H9 (cell line): Measurements from ENCODE around the gene TRIM32. TPM values are rescaled to one million over a fixed set of nuclear protein-coding genes. Genes with fewer than 3 reads are reported as not detected.
A peak's percentile ranks its signal among the peaks of the same experiment; 100 is the strongest.

ENCODE experiments used
- DNase-seq: peaks from one replicate; pipeline ENCODE4 v3.0.0-alpha.2; 2017
- H2AFZ ChIP-seq: one replicate; pipeline ENCODE4 v1.6.1; 2013; ENCODE audit warnings: mild to moderate bottlenecking, low read length, control low read depth, moderate library complexity
- H2AK5ac ChIP-seq: 2 replicates; pipeline ENCODE4 v1.6.1; 2013; ENCODE audit warnings: low read length, control low read depth, mixed read lengths; ENCODE audit not compliant: insufficient read length
- H2BK120ac ChIP-seq: one replicate; pipeline ENCODE4 v1.6.1; 2013; ENCODE audit warnings: low read depth, mild to moderate bottlenecking, low read length, control low read depth, inconsistent platforms; ENCODE audit not compliant: poor library complexity, severe bottlenecking
- H2BK12ac ChIP-seq: 2 replicates; pipeline ENCODE4 v1.6.1; 2013; ENCODE audit warnings: low read length, control low read depth, mixed read lengths, low read depth; ENCODE audit not compliant: insufficient read length
- H2BK15ac ChIP-seq: 2 replicates; pipeline ENCODE4 v1.6.1; 2013; ENCODE audit warnings: low read depth, low read length, control low read depth
- H2BK20ac ChIP-seq: one replicate; pipeline ENCODE4 v1.6.1; 2013; ENCODE audit warnings: low read depth, mild to moderate bottlenecking, low read length, control low read depth, inconsistent platforms; ENCODE audit not compliant: poor library complexity, severe bottlenecking
- H2BK5ac ChIP-seq: 2 replicates; pipeline ENCODE4 v1.6.1; 2013; ENCODE audit warnings: low read length, control low read depth, mixed read lengths; ENCODE audit not compliant: insufficient read length
- H3K14ac ChIP-seq: 2 replicates; pipeline ENCODE4 v1.6.1; 2013; ENCODE audit warnings: low read length, control low read depth; ENCODE audit not compliant: insufficient read depth
- H3K18ac ChIP-seq: 2 replicates; pipeline ENCODE4 v1.6.1; 2013; ENCODE audit warnings: low read depth, mild to moderate bottlenecking, mixed read lengths, low read length, control low read depth; ENCODE audit not compliant: insufficient read length
- H3K23ac ChIP-seq: 2 replicates; pipeline ENCODE4 v1.6.1; 2013; ENCODE audit warnings: low read length, control low read depth, mixed read lengths, low read depth; ENCODE audit not compliant: insufficient read length
- H3K23me2 ChIP-seq: 2 replicates; pipeline ENCODE4 v1.6.1; 2013; ENCODE audit warnings: low read depth, mild to moderate bottlenecking, mixed read lengths, low read length, control low read depth; ENCODE audit not compliant: insufficient read length, poor library complexity, severe bottlenecking
- H3K27ac ChIP-seq: 2 replicates; pipeline ENCODE4 v1.5.1; 2013; ENCODE audit warnings: low read length, control low read depth, mixed read lengths, low read depth; ENCODE audit not compliant: insufficient read length
- H3K27me3 ChIP-seq: 2 replicates; pipeline ENCODE4 v1.6.1; 2013; ENCODE audit warnings: low read length, control low read depth, inconsistent platforms; ENCODE audit not compliant: insufficient read depth
- H3K4ac ChIP-seq: 2 replicates; pipeline ENCODE4 v1.6.1; 2013; ENCODE audit warnings: low read depth, mild to moderate bottlenecking, control low read depth, inconsistent platforms, low read length, moderate library complexity
- H3K4me1 ChIP-seq: 2 replicates; pipeline ENCODE4 v1.6.1; 2013; ENCODE audit warnings: low read length, control low read depth, inconsistent platforms; ENCODE audit not compliant: insufficient read depth
- H3K4me2 ChIP-seq: 2 replicates; pipeline ENCODE4 v1.6.1; 2013; ENCODE audit warnings: low read length, control low read depth, mixed read lengths; ENCODE audit not compliant: insufficient read length, insufficient read depth
- H3K56ac ChIP-seq: 2 replicates; pipeline ENCODE4 v1.6.1; 2013; ENCODE audit warnings: low read depth, mild to moderate bottlenecking, mixed read lengths, low read length, control low read depth; ENCODE audit not compliant: insufficient read length
- H3K79me1 ChIP-seq: 2 replicates; pipeline ENCODE4 v1.6.1; 2013; ENCODE audit warnings: low read depth, mild to moderate bottlenecking, moderate library complexity, low read length, control low read depth, inconsistent platforms; ENCODE audit not compliant: insufficient read depth, poor library complexity, severe bottlenecking
- H3K79me2 ChIP-seq: 2 replicates; pipeline ENCODE4 v1.6.1; 2013; ENCODE audit warnings: low read length, control low read depth, inconsistent platforms; ENCODE audit not compliant: insufficient read depth
- H3K9ac ChIP-seq: 2 replicates; pipeline ENCODE4 v1.6.1; 2013; ENCODE audit warnings: low read length, control low read depth, mixed read lengths; ENCODE audit not compliant: insufficient read length; ENCODE audit errors: extremely low read depth
- H3K9me3 ChIP-seq: one replicate; pipeline ENCODE4 v1.6.1; 2013; ENCODE audit warnings: low read depth, low read length, inconsistent platforms; ENCODE audit not compliant: control insufficient read depth
- H3T11ph ChIP-seq: one replicate; pipeline ENCODE4 v1.6.1; 2013; ENCODE audit warnings: mild to moderate bottlenecking, low read length, control low read depth, inconsistent platforms
- H4K20me1 ChIP-seq: one replicate; pipeline ENCODE4 v1.6.1; 2013; ENCODE audit not compliant: control insufficient read depth, insufficient read length, insufficient read depth
- H4K5ac ChIP-seq: 2 replicates; pipeline ENCODE4 v1.6.1; 2013; ENCODE audit warnings: low read depth, mild to moderate bottlenecking, mixed read lengths, low read length, control low read depth; ENCODE audit not compliant: insufficient read length
- H4K8ac ChIP-seq: replicated peaks from 2 replicates; pipeline ENCODE4 v1.6.1; 2013; ENCODE audit warnings: low read length, control low read depth, mixed read lengths, low read depth; ENCODE audit not compliant: insufficient read length
- H4K91ac ChIP-seq: 2 replicates; pipeline ENCODE4 v1.6.1; 2013; ENCODE audit warnings: low read depth, mild to moderate bottlenecking, moderate library complexity, mixed read lengths, low read length, control low read depth; ENCODE audit not compliant: insufficient read length
- H3K27ac Mint-ChIP-seq, 3 experiments: 2 replicates in 2 of 3; 3 replicates in 1 of 3; pipeline ENCODE4 v1.8.0; 2020 to 2021; ENCODE audit warnings: mixed read lengths in 3 of 3, mild to moderate bottlenecking in 1 of 3, moderate library complexity in 1 of 3
- H3K27me3 Mint-ChIP-seq: 2 replicates; pipeline ENCODE4 v1.8.0; 2021; ENCODE audit warnings: low read depth, mild to moderate bottlenecking, moderate library complexity, mixed read lengths
- H3K36me3 Mint-ChIP-seq, 3 experiments: 2 replicates in 2 of 3; 3 replicates in 1 of 3; pipeline ENCODE4 v1.8.0; 2020 to 2021; ENCODE audit warnings: low read depth in 3 of 3, mixed read lengths in 3 of 3; ENCODE audit not compliant: insufficient read depth in 1 of 3
- H3K4me1 Mint-ChIP-seq, 2 experiments: 2 replicates each; pipeline ENCODE4 v1.8.0; 2020; ENCODE audit warnings: mixed read lengths in 2 of 2
- H3K4me3 Mint-ChIP-seq, 2 experiments: 2 replicates in 1 of 2; 3 replicates in 1 of 2; pipeline ENCODE4 v1.8.0; 2020 to 2021; ENCODE audit warnings: mild to moderate bottlenecking in 2 of 2, mixed read lengths in 2 of 2, moderate library complexity in 1 of 2
- H3K9me3 Mint-ChIP-seq, 2 experiments: 2 replicates in 1 of 2; 3 replicates in 1 of 2; pipeline ENCODE4 v1.8.0; 2020; ENCODE audit warnings: mild to moderate bottlenecking in 2 of 2, mixed read lengths in 2 of 2, moderate library complexity in 1 of 2
- WGBS: extraction: QIAGEN DNeasy Blood & Tissue Kit; methylation state at CpG from one replicate; pipeline ENCODE4 v1.1.7; 2013; ENCODE audit warnings: missing lambda C conversion rate, low lambda C conversion rate, mixed read lengths; ENCODE audit not compliant: insufficient read length; ENCODE audit errors: extremely low coverage; 5-methylcytosine and 5-hydroxymethylcytosine counted together
- total RNA-seq: library from RNA; stranded (reverse); gene quantifications from 2 replicates; pipeline ENCODE4 v1.2.1, GENCODE V29; 2021
- TF ChIP-seq, protein P1 (sequence below): fragments of 200-600 bp; sonication (generic); conservative IDR thresholded peaks from 3 replicates; pipeline ENCODE4 v1.8.0; 2021; ENCODE audit warnings: antibody characterized with exemption, mild to moderate bottlenecking

Gene TRIM32
- total RNA-seq, 1 experiment from 2014 or later: 12.9 TPM

DNA sequence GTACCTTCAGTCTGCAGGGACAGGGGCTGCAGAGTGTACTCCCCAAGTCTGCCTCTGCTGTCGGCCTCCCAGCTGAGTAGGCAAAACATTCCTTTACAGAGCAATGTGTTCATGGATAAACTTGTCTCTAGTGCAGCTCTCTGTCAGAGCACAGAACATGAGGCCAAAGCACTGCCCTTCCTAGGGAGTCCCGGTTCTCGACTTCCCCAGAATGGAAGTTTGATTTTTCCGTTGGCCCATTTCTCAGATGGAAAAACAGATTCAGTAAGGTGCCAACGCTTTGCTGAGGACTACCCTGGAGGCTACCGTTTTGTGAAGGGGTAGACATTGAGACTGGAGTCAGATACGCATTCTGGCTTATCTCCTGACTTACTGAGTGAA, 422 bp upstream of the TRIM32 start:
- peaks cover 11 to 21% (median 20%) of the 10 kb centered on the region in 3 experiments for H3K36me3 Mint-ChIP-seq
- no CpG with 5 or more reads among the region's 7 CpGs for WGBS
- no peak overlapping the region for H3K27ac ChIP-seq
- H3T11ph ChIP-seq: no peak overlapping the region
- H2BK120ac ChIP-seq: no peak overlapping the region
- H3K27ac Mint-ChIP-seq: peak overlapping the region; percentile 40 to 95 (median 95); a peak in 5 of 7 replicates
- H2BK15ac ChIP-seq: no peak overlapping the region
- H3K4me1 ChIP-seq: no peaks in the 10 kb centered on the region; the same call in 1 of the 2 replicates
- no peak overlapping the region for H3K18ac ChIP-seq
- H3K4me3 Mint-ChIP-seq: peak overlapping the region; percentile 85
- no peak overlapping the region for H3K9ac ChIP-seq
- no peaks in the 10 kb centered on the region for H3K79me1 ChIP-seq
- no peak overlapping the region for H3K4ac ChIP-seq
- peak; percentile 44 for DNase-seq
- H2BK20ac ChIP-seq: no peak overlapping the region
- no peaks in the 10 kb centered on the region for H3K79me2 ChIP-seq
- peak overlapping the region; percentile 62 for H3K4me2 ChIP-seq
- H2AK5ac ChIP-seq: no peak overlapping the region
- TF ChIP-seq, protein P1, sequence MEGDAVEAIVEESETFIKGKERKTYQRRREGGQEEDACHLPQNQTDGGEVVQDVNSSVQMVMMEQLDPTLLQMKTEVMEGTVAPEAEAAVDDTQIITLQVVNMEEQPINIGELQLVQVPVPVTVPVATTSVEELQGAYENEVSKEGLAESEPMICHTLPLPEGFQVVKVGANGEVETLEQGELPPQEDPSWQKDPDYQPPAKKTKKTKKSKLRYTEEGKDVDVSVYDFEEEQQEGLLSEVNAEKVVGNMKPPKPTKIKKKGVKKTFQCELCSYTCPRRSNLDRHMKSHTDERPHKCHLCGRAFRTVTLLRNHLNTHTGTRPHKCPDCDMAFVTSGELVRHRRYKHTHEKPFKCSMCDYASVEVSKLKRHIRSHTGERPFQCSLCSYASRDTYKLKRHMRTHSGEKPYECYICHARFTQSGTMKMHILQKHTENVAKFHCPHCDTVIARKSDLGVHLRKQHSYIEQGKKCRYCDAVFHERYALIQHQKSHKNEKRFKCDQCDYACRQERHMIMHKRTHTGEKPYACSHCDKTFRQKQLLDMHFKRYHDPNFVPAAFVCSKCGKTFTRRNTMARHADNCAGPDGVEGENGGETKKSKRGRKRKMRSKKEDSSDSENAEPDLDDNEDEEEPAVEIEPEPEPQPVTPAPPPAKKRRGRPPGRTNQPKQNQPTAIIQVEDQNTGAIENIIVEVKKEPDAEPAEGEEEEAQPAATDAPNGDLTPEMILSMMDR: no peak
- peaks cover 31 to 33% of the 10 kb centered on the region in 2 experiments for H3K4me1 Mint-ChIP-seq
- H3K23me2 ChIP-seq: peaks cover 8% of the 10 kb centered on the region
- H3K9me3 ChIP-seq: peaks cover 7% of the 10 kb centered on the region
- peaks cover 11 to 15% of the 10 kb centered on the region in 2 experiments for H3K9me3 Mint-ChIP-seq
- H4K91ac ChIP-seq: no peak overlapping the region
- peaks cover 4% of the 10 kb centered on the region for H3K27me3 Mint-ChIP-seq
- H4K5ac ChIP-seq: no peak overlapping the region
- no peak overlapping the region for H2BK12ac ChIP-seq
- H3K23ac ChIP-seq: no peak overlapping the region
- H2BK5ac ChIP-seq: no peak overlapping the region
- no peak overlapping the region for H4K8ac ChIP-seq
- H3K56ac ChIP-seq: no peak overlapping the region
- H3K27me3 ChIP-seq: no peaks in the 10 kb centered on the region; the same call in 1 of the 2 replicates
- H3K14ac ChIP-seq: 0 out of 2 replicates have a peak overlapping the region, but pooled peaks have one; percentile 3
- H2AFZ ChIP-seq: no peak overlapping the region
- H4K20me1 ChIP-seq: no peaks in the 10 kb centered on the region
